GM20000 (cell line): ENCODE results near the gene IL32.

ENCODE experiments used
- DNase-seq: peaks from one replicate; pipeline ENCODE4 v3.0.0; 2012; ENCODE audit warnings: low spot score
- CTCF ChIP-seq: IDR thresholded peaks from 2 replicates; pipeline ENCODE4 v1.5.1; 2012; ENCODE audit warnings: mild to moderate bottlenecking, control low read depth; ENCODE audit errors: extremely low read depth, missing control alignments

IL32 gene

DNA sequence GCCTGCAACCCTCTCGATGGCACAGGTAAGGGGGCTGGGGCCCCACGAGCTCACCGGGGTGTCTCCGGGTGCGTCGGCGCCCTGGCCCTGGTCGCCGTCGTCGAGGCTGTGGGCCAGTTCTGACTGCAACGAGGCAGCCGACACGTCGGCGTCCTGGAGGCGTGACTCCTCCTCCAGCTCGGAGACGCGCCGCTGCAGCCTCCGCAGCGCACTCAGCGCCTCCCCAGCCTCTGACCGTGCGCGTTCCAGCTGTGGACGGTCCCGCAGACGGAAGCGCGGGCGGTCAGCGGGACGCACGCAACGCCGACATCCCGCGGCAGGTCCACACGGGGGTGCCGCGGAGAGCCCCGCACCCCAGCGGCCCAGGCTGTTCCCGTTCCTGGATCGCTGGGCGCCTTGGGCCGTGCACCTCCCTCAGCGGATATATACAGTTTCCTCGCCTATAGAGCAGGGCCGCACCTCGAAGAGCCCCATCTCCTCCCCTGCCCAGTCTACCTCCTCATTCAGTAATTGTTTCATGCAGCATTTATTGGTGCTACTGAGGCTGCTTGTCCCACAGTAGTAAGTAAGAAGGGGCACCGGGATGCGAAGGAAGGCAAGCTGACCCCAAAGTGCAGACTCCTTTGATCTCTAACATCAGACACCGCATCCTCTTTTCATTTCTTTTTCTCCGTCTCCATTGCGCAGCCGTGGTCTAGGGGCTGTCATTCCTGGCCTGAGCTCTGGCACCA, 35.8 kb upstream of the IL32 start:
- DNase-seq: peak; percentile 74

GRCh38 chr16:3030222-3031212, 34.9 kb upstream of the IL32 start:
- no peak for DNase-seq
- no peak for TF ChIP-seq CTCF

More for the DNA sequence above, 35.8 kb upstream of the IL32 start:
- no peak for TF ChIP-seq CTCF

GRCh38 chr16:3032624-3033023, 32.8 kb upstream of the IL32 start:
- TF ChIP-seq CTCF: no peak

DNA sequence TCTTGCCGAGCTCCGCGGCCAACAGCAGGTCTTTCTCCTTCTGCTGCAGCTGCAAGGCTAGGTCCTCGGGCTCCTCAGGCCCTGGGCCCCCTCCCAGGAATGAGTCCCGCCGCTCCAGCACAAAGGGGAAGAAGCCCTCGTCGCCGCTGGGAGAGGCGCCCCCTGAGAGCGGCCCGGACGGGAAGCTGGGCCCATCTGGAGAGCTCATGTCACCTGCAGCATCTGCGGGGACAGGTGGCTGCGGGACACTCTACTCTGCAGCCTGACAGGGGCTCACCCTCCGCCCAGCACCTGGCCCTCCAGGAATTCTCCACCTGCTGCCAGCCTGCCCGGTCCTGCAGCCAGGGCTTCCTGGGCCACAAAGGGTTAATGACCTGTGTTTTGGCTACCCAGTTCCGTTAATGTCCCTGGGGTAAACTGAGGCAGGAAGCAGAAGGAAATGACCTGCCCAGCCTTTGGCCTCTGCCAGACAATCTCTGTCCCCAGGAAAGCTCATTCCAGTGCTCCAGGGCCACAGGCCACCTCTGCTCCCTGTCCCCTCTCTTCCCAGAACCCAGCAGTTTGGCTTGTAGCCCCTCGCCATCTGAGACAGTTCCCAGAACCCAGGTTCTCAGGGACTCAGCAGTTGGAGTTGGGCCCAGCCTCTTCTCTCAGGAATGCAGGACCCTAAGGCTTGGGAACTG, 30.0 kb upstream of the IL32 start:
- TF ChIP-seq CTCF: no peak
- no peak for DNase-seq

More at GRCh38 chr16:3032624-3033023, 32.8 kb upstream of the IL32 start:
- DNase-seq: peak; percentile 74

- TF ChIP-seq CTCF: no peak
Observed at GRCh38 chr16:3035972-3036725, 29.3 kb upstream of the IL32 start.

GRCh38 chr16:3036726-3037315, 28.6 kb upstream of the IL32 start, which contains the start of gene BICDL2:
TSS of gene BICDL2 (minus strand) at chr16:3036944. CDS start at chr16:3035496, 1,448 bp downstream.
- no peak for TF ChIP-seq CTCF
- no peak for DNase-seq

More at GRCh38 chr16:3035972-3036725, 29.3 kb upstream of the IL32 start:
- DNase-seq: no peak
